ENCODE results near the gene KHNYN.

The KHNYN gene

DNA sequence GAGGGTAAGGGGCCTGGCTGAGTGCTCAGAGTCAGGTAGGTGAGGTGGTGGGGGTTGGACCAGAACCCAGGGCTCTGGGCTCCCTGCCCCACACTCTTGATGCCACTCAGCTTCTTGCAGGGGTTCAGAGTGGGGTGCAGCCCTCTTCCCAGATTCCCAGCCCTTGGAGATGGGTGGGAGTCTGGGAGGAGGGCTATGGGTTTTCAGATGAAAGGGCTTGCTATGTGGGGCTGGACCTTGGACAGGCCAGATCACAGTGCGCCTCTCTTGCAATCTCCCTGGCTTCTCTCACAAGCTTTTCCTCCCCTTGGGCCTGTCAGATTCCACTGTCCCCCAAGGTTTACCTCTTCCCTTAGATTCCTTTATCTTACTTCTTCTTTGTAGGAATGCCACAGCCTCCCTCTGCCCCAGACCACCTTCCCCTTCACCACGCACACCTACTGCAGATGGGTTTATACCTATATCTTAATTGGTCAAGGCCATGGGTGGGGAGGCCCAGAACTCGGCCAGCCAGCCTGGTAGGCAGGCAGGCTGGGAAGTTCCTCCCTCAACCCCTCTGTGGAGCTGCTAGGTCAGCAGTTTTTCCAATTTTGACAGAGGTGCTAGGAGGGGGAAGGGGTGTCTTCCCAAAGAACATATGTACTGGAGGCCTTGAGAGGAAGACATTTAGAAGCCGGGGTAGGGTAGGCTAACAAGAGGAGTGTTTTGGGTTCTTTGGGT lies 29.6 kb upstream of the KHNYN start:
- no peak overlapping the region for H3K4me3 ChIP-seq (ENCODE audit: low read depth, low read length)

DNA sequence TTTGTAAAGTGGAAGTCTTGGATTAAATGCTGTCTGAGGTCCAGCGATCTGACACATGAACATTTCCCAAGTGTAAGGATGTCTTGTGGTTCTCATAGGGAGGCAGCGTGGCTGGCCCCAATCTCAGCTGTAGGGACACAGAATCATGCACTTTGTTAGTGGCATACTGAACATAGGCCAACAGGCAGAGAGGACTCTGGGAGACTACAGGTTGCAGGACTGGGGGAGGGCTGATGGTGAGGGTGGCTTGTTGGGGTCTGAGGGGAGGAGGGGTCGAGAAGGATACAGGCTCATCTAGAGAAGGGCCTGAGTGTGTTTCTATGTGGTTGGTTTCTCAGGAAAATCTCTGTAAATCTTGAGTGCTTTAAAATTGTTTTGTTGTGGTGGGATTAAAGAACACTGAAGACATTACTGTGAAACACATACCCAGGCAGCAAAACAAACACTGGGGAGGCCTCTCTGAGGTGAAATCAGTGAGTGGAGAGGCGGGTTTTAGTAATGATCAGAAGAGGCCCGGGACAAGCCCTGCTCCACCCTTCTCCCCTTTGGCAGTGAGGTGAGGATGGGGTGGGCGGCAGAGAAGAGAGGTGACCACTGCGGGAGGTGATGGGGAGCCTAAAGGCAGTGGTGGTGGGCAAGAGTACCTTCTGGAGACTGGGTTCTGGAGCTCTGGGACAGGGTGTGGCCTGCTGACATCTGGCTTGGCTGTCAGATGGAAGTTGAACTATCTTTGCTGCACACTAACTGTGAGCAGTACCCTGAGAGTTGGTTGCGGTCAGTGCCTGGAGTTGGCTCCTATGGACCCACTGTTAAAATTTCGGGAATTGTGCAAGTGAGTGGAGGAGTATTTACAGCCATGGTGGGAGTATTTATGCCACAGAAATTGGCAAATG lies 27.7 kb upstream of the KHNYN start:
- H3K4me3 ChIP-seq (ENCODE audit: low read depth, low read length), result no peak overlapping the region

DNA sequence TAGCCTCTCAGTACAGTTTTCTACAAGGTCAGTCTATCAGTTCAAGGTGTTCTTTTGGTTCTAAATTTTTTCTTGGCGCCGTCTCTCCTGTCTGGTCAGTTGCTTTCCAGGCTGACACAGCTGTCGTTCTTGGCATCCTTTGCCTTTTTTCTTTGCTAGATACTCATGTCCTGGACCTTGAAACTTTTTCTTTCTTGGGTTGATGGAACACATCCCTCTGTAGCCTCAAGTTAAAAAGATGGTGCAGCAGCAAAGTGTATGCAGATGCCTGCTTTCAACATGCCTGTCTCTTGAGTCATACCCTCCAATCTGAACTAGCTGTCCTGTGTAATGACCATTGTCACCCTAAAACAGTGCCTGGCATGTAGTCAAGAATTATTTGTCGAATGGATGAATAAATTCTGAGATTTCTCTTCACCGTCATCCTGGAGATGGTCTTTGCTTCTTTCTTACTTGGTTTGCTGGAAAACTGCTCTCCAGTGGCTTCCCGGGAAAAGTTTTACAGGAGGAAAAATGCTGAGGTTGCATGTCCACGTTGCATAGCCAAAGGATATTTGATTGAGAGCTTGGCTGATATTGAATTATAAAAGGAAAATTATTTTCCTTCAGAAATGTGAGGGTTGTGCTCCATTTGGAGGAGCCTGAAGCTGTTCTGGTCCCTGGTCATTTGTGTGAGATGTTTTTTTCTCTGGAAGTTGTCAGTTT lies 26.3 kb upstream of the KHNYN start:
- H3K4me3 ChIP-seq (ENCODE audit: low read depth, low read length), result no peak overlapping the region

DNA sequence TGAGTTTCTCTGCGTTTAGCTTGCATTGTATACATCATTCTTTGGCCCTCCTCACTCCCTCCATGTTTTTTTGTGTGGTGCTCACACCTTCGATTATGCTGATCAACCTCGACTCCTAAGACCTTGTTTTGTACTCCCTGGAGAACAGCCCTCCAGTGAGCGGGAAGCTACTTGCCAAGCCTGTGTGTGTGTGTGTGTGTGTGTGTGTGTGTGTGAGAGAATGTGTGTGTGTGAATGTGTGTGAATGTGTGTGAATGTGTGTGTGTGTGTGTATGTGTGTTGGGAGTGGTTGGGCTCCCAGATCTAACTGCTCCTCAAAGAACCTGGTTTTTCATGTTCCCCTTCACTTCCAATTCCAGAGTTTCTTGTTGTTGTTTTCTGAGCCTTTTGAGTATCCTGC lies 24.9 kb upstream of the KHNYN start:
- no peak overlapping the region for H3K4me3 ChIP-seq (ENCODE audit: low read depth, low read length)

DNA sequence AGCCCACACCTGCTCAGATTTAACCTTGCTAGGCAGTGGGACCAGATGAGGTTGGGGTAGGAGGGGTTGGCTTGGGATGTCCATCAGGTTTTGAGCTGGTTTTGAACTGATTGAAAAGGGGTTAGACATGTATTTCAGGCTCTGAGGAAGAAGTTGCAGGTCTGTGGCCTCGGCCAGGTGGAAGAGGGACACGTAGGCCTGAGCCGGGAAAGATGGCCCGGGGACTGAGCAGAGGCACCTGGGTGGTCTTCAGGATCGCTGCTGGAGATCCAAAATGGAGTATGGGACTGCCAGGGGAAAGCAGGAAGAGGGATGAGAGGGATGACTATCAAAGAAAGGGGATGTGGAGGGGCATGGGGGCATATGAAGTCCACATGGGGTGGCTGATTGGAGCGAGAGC lies 23.3 kb upstream of the KHNYN start:
- no peak overlapping the region for H3K4me3 ChIP-seq (ENCODE audit: low read depth, low read length)

DNA sequence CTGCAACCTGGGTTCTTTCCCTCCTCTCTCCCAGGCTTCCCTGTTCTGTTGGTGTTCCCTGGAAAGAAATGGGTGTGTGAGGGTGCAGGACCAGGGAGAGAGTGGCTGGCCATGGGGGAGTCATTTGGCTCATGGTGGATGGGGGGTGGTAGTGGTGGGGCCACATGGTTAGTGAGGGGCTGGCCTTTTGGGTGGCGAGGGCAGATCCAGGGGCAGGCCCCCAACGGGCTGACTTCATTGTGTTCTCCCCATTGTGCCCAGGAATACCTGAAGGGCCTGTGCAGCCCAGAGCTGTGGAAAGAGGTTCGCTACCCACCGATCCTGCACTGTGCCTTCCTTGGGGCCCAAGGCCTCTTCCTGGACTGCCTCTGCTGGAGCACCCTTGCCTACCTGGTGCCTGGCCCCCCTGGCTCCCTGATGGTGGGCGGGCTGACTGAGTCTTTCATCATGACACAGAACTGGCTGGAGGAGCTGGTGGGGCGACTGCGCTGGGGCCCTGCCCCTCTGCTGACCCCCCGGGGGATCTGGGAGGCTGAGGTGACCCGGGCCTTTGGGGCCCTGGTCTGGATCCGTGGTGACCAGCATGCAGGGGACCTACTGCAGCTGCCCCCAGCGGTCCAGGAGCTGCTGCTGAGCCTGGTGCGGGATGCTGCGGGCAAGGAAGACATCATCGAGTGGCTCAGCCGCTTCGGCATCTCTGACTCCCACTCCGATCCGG lies 22.0 kb upstream of the KHNYN start:
- no peak overlapping the region for H3K4me3 ChIP-seq (ENCODE audit: low read depth, low read length)

DNA sequence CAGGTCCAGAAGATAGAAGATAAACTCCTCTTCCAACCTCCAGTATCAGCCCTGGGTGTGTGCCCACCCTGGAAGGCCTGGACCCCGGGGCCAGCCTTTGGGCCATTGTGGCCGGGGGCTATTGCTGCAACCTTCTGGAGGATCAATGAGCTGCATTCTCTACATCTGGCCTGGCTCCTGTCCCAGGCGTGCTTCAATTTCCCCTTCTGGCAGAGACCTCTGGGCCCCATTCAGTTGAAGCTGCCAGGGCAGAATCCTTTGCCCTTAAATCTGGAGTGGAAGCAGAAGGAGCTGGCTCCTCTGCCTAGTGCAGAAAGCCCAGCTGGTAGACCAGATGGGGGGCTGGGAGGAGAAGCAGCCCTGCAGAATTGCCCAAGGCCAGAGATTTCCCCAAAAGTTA lies 21.0 kb upstream of the KHNYN start:
- H3K4me3 ChIP-seq (ENCODE audit: low read depth, low read length), result no peak overlapping the region

DNA sequence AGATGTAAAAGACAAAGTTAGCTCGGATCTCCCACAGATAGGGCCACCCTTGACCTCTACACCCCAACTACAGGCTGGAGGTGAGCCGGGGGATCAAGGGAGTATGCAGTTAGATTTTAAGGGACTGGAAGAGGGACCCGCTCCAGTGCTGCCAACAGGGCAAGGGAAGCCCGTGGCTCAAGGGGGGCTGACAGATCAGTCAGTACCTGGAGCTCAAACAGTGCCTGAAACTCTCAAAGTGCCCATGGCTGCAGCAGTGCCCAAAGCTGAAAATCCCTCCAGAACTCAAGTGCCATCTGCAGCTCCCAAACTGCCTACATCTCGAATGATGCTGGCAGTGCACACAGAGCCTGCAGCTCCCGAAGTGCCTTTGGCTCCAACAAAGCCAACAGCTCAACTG lies 20.6 kb upstream of the KHNYN start:
- H3K4me3 ChIP-seq (ENCODE audit: low read depth, low read length), result no peak overlapping the region

DNA sequence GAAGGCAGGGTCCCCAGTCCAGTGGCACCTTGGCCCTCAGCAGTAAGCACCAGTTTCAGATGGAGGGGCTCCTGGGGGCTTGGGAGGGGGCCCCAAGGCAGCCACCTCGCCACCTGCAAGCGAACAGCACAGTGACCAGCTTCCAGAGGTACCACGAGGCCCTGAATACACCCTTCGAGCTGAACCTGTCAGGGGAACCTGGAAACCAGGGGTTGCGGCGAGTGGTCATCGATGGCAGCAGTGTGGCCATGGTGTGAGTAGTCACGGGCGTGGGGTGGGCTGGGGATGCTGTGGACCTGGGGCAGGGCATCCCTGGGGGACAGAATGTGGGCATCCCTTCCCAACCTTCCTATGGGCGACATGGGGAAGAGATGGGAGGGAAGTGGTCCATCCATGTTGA lies 19.8 kb upstream of the KHNYN start:
- H3K4me3 ChIP-seq (ENCODE audit: low read depth, low read length), result no peak overlapping the region

DNA sequence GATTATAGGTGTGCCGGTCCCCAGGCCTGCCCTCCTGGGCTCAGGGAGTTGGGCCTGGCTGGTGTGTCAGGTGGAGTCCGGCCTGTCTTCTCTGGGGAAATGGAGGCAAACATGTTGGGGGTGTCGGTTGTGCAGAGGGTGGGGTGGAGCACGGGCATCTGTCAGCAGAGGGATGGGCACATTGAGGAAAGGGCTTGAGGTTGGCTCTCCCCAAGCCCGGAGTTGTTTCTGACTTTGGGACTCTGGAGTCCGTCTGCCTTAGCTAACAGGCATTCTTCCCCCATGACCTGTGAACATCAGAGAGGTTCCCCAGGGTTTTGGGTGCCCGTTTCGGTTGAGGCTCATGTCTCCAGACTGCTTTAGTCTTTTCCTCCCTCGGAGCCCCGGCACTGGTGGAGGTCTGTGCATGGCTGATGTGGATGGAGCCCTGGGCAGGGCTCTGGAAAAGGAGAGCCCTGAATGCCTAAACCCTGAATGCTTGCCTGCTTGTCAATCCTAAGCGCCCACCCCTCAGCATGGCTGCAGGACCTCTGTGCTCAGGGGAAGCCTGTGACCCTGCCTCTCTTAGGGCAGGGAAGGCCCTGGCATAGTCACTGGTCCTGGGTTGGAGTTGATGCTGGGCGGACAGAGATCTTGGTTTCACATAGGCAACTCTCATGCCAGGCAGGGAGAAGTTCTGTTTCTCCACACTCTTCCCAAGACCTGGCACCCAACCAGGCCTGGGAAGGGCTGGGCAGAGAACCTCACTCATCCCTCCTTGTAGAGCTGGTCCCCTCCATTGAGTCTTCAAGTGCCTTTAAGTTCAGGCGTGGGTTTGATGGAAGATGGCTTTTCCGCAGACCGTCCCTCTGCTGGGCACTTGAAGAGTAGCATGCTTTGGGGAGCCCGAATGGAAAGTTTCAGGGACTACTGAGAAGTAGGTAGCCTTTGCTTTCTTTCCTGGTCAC lies 18.0 kb upstream of the KHNYN start:
- no peak overlapping the region for H3K4me3 ChIP-seq (ENCODE audit: low read depth, low read length)

DNA sequence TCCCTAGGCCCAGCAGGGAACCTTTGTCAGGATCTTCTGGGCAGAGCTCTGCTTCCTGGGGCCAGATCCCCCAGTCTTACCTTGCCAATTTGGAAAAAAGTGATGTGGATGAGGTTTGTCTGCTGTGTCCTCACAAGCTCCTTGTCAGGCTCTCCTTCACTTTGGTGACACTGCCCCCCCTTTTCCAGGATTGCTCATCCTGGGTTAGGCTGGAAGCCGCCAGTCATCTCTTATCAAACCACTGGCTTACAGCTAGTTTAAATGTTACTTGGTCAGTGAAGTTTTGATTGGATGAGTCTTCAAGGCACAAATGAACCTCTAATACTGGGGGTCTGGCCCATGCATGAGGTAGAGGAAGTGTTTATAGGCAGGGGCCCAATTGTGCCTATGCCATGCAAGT lies 15.7 kb upstream of the KHNYN start:
- no peak overlapping the region for H3K4me3 ChIP-seq (ENCODE audit: low read depth, low read length)

DNA sequence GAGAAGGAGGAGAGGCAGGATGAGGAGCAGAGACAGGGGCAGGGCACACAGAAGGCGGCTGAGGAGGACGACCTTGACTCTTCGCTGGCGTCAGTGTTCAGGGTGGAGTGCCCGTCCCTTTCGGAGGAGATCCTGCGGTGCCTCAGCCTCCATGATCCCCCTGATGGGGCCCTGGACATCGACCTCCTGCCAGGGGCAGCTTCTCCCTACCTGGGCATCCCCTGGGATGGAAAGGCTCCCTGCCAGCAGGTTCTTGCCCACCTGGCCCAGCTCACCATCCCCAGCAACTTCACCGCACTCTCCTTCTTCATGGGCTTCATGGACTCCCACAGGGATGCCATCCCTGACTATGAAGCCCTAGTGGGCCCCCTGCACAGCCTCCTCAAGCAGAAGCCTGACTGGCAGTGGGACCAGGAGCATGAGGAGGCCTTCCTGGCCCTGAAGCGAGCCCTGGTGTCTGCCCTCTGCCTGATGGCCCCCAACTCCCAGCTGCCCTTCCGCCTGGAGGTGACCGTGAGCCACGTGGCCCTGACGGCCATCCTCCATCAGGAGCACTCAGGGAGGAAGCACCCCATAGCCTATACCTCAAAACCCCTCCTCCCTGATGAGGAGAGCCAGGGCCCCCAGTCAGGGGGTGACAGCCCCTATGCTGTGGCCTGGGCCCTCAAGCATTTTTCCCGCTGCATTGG lies 14.9 kb upstream of the KHNYN start:
- no peak overlapping the region for H3K4me3 ChIP-seq (ENCODE audit: low read depth, low read length)

DNA sequence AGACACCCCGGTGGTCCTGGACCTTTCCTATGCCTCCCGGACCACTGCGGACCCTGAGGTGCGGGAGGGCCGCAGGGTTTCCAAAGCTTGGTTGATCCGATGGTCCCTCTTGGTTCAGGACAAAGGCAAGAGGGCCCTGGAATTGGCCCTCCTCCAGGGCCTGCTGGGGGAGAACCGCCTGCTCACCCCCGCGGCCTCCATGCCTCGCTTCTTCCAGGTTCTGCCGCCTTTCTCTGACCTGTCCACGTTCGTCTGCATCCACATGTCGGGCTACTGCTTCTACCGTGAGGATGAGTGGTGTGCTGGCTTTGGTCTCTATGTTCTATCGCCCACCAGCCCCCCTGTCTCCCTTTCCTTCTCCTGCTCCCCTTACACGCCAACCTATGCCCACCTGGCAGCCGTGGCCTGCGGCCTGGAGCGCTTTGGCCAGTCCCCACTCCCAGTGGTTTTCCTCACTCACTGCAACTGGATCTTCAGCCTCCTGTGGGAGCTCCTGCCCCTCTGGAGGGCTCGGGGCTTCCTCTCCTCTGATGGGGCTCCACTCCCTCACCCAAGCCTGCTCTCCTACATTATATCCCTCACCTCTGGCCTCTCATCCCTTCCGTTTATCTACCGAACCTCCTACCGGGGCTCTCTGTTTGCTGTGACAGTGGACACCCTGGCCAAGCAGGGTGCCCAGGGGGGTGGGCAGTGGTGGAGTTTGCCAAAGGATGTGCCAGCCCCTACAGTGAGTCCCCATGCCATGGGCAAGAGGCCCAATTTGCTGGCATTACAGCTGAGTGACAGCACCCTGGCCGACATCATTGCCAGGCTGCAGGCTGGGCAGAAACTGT lies 14.1 kb upstream of the KHNYN start:
- H3K4me3 ChIP-seq (ENCODE audit: low read depth, low read length), result no peak overlapping the region

DNA sequence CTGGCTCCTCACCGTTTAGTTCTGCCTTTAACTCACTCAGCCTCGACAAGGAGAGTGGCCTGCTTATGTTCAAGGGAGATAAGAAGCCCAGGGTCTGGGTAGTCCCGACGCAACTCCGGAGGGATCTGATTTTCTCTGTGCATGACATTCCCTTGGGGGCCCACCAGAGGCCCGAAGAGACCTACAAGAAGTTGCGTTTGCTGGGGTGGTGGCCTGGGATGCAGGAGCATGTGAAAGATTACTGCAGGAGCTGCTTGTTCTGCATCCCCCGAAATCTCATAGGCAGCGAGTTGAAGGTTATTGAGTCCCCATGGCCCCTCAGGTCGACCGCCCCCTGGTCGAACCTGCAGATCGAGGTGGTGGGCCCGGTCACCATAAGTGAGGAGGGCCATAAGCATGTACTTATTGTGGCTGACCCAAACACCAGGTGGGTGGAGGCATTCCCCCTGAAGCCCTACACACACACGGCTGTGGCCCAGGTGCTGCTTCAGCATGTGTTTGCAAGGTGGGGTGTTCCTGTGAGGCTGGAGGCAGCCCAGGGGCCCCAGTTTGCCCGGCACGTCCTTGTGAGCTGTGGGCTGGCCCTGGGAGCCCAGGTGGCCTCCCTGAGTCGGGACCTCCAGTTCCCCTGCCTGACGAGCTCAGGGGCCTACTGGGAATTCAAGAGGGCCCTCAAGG lies 13.4 kb upstream of the KHNYN start:
- H3K4me3 ChIP-seq (ENCODE audit: low read depth, low read length), result no peak overlapping the region

DNA sequence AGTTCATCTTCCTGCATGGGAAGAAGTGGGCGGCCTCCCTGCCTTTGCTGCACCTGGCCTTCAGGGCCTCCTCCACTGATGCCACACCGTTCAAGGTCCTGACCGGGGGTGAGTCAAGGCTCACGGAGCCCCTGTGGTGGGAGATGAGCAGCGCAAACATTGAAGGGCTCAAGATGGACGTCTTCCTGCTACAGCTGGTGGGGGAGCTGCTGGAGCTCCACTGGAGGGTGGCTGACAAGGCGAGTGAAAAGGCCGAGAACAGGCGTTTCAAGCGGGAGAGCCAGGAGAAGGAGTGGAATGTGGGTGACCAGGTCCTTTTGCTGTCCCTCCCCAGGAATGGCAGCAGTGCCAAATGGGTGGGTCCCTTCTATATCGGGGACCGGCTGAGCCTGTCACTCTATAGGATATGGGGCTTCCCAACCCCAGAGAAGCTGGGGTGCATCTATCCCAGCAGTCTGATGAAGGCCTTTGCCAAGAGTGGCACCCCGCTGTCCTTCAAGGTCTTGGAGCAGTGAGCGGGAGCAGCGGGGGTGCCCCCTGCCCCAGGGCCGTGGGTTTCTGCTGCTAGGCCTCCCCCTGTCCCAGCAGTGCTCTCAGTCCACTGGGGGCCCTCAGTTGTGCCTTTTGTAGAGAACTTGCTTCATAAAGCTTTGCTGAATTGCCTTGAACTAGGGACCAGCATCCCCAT lies 12.7 kb upstream of the KHNYN start:
- H3K4me3 ChIP-seq (ENCODE audit: low read depth, low read length), result no peak overlapping the region

DNA sequence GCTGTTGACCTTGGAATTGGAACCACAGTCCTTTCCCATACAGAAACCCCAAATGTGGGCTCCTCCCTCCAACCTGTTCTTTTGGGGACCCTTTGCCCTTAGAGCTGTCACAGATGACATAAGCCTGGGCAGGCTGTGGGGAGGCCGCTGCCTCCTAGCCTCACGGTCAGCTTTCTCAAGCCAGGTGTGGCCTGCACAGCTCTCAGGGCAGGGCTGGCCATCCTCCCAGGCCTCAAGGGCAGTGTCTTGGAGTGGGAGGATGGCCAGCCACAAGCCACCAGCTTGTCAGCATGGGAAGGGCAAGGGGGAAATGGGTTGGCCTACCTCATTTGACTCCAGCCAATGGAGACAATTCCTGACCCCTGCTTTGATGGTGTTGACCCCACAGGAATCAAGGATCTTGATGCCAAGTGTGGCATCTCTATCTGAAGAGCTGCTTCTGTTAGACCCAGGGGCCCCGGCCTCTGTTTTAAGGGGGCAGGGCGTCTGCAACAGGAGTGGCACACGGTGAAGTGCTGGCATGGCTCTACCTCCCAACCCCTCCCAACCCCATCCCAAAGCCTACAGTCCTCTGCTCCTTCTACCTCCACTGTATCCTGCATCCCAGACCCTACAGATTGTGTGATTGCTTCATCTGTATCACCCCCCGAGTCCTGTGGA lies 11.8 kb upstream of the KHNYN start:
- no peak overlapping the region for H3K4me3 ChIP-seq (ENCODE audit: low read depth, low read length)

DNA sequence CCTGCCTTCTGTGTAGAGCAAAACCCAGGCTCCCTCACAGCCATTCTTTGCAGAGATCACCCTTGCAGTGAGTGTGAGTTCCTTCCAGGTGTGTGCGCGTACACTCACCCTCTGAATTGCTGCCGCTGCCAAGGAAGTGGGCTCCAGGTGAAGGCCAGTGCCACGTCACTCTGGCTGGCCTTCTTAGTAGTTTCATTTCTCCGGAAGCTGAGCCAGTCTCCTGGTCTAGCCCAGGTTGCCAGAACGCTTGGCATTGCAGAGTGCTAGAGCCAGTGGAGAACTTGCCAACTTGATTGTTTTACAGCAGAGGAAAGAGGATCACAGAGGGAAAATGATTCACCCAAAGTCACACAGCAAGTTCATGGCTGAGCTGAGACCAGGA lies 11.3 kb upstream of the KHNYN start:
- H3K4me3 ChIP-seq (ENCODE audit: low read depth, low read length), result no peak overlapping the region
